Keratinocyte (primary cell): ENCODE data around the gene SAMD4A.

Source experiments
- EZH2 ChIP-seq: IDR thresholded peaks from one replicate; pipeline ENCODE4 v1.6.1; 2012; ENCODE audit warnings: inconsistent platforms, mild to moderate bottlenecking, low read length, moderate library complexity
- TF ChIP-seq, protein P1 (sequence below), 3 experiments: IDR thresholded peaks in 1 of 3; conservative IDR thresholded peaks in 1 of 3; optimal IDR thresholded peaks in 1 of 3; 2 replicates in 2 of 3; 3 replicates in 1 of 3; pipeline versions ENCODE3 to v1.5.1; 2011; ENCODE audit warnings: low read length in 3 of 3, mild to moderate bottlenecking in 3 of 3, moderate library complexity in 2 of 3, control low read depth in 1 of 3, inconsistent platforms in 1 of 3; ENCODE audit not compliant: insufficient read depth in 2 of 3; ENCODE audit errors: extremely low read depth in 1 of 3

DNA sequence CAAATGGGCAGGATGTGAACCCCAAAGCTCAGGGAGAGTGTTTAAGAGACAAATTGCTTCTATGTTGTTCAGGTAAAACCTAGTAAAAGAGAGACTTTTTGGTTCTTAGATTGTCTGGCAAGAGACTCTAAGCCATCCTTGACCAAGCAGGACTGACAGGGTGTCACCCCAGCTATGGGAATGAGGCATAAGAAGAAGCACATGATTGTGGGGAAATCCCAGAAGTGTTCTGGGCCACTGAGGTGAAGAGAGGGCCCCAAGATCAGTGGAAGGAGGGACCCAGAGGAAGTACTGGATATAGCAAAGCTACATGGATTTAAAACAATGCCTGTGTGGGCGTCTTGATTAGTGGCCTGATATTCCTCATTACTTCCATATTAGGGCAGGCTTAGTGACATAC, 99.0 kb downstream of the SAMD4A start:
- TF ChIP-seq, protein P1, sequence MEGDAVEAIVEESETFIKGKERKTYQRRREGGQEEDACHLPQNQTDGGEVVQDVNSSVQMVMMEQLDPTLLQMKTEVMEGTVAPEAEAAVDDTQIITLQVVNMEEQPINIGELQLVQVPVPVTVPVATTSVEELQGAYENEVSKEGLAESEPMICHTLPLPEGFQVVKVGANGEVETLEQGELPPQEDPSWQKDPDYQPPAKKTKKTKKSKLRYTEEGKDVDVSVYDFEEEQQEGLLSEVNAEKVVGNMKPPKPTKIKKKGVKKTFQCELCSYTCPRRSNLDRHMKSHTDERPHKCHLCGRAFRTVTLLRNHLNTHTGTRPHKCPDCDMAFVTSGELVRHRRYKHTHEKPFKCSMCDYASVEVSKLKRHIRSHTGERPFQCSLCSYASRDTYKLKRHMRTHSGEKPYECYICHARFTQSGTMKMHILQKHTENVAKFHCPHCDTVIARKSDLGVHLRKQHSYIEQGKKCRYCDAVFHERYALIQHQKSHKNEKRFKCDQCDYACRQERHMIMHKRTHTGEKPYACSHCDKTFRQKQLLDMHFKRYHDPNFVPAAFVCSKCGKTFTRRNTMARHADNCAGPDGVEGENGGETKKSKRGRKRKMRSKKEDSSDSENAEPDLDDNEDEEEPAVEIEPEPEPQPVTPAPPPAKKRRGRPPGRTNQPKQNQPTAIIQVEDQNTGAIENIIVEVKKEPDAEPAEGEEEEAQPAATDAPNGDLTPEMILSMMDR (optimal IDR thresholded peaks at IDR 0.05 in 1 of 3, IDR thresholded peaks at IDR 0.05 in 1 of 3, conservative IDR thresholded peaks at IDR 0.05 in 1 of 3; ENCODE audit: extremely low read depth in 1 of 3, insufficient read depth in 2 of 3, low read length in 3 of 3), result no peak
- no peak for TF ChIP-seq EZH2
